Astrocyte (in vitro differentiated cells and primary cell): ENCODE results near the gene ARSI. TPM values are rescaled to one million over a fixed set of nuclear protein-coding genes. Genes with fewer than 3 reads are reported as not detected.

Source experiments
- DNase-seq: peaks from one replicate; pipeline ENCODE4 v3.0.0-alpha.2; 2010; ENCODE audit warnings: low read depth
- FAIRE-seq: peaks from 2 replicates; lab custom pipeline; 2011; peaks lifted over from hg19 to GRCh38; lab: Jason Lieb, UNC
- H2AFZ ChIP-seq: 2 replicates; pipeline ENCODE4 v1.6.0; 2012; ENCODE audit warnings: low read depth, low read length, inconsistent platforms
- H3K27ac ChIP-seq: 2 replicates; pipeline ENCODE4 v1.5.1; 2011; ENCODE audit warnings: low read depth, low read length, inconsistent platforms
- H3K27me3 ChIP-seq: 2 replicates; pipeline ENCODE4 v1.6.0; 2011; ENCODE audit warnings: low read length, inconsistent platforms; ENCODE audit not compliant: insufficient read depth
- H3K36me3 ChIP-seq: 2 replicates; pipeline ENCODE4 v1.5.1; 2011; ENCODE audit warnings: low read length, inconsistent platforms; ENCODE audit not compliant: insufficient read depth
- H3K4me1 ChIP-seq: 2 replicates; pipeline ENCODE4 v1.5.1; 2011; ENCODE audit warnings: low read length, inconsistent platforms; ENCODE audit not compliant: insufficient read depth
- H3K4me2 ChIP-seq: 2 replicates; pipeline ENCODE4 v1.6.0; 2012; ENCODE audit warnings: low read length, inconsistent platforms
- H3K4me3 ChIP-seq: 2 replicates; pipeline ENCODE4 v1.5.1; 2011; ENCODE audit warnings: low read depth, mild to moderate bottlenecking, low read length, inconsistent platforms; ENCODE audit not compliant: insufficient read depth
- H3K79me2 ChIP-seq: 2 replicates; pipeline ENCODE4 v1.6.0; 2012; ENCODE audit warnings: mild to moderate bottlenecking, low read length, inconsistent platforms; ENCODE audit not compliant: insufficient read depth
- H3K9ac ChIP-seq: 2 replicates; pipeline ENCODE4 v1.6.0; 2012; ENCODE audit warnings: mild to moderate bottlenecking, low read length, inconsistent platforms
- H3K9me3 ChIP-seq: 2 replicates; pipeline ENCODE4 v1.5.1; 2012; ENCODE audit warnings: low read depth, mild to moderate bottlenecking, low read length, inconsistent platforms; ENCODE audit not compliant: insufficient read depth
- H4K20me1 ChIP-seq: 2 replicates; pipeline ENCODE4 v1.6.0; 2012; ENCODE audit warnings: low read length, inconsistent platforms; ENCODE audit not compliant: insufficient read depth
- H3K27ac Mint-ChIP-seq: one replicate; pipeline ENCODE4 v1.8.0; 2021; ENCODE audit warnings: mild to moderate bottlenecking, mixed read lengths; ENCODE audit not compliant: unreplicated experiment
- H3K27me3 Mint-ChIP-seq: one replicate; pipeline ENCODE4 v1.8.0; 2021; ENCODE audit warnings: low read depth, mixed read lengths; ENCODE audit not compliant: unreplicated experiment
- H3K36me3 Mint-ChIP-seq: one replicate; pipeline ENCODE4 v1.8.0; 2021; ENCODE audit warnings: low read depth, mixed read lengths; ENCODE audit not compliant: unreplicated experiment
- H3K4me1 Mint-ChIP-seq: one replicate; pipeline ENCODE4 v1.8.0; 2021; ENCODE audit warnings: low read depth, mixed read lengths; ENCODE audit not compliant: unreplicated experiment
- H3K4me3 Mint-ChIP-seq: one replicate; pipeline ENCODE4 v1.8.0; 2021; ENCODE audit warnings: mild to moderate bottlenecking, moderate library complexity, mixed read lengths; ENCODE audit not compliant: unreplicated experiment
- H3K9me3 Mint-ChIP-seq: one replicate; pipeline ENCODE4 v1.8.0; 2021; ENCODE audit warnings: mild to moderate bottlenecking, mixed read lengths; ENCODE audit not compliant: unreplicated experiment
- EZH2 ChIP-seq: IDR thresholded peaks from 2 replicates; pipeline ENCODE4 v1.6.1; 2012; ENCODE audit warnings: mild to moderate bottlenecking, low read length, inconsistent platforms; ENCODE audit not compliant: insufficient read depth
- total RNA-seq: library from RNA; stranded (reverse); gene quantifications from 2 replicates; pipeline ENCODE4 v1.2.1, GENCODE V29; 2021
- TF ChIP-seq, protein P1 (sequence below): IDR thresholded peaks from 2 replicates; pipeline ENCODE4 v1.5.1; 2011; ENCODE audit warnings: low read depth, mild to moderate bottlenecking, inconsistent platforms, low read length, moderate library complexity; ENCODE audit not compliant: insufficient read depth

The ARSI gene
- total RNA-seq, 1 donor from 2014 or later = 23.0 TPM

DNA sequence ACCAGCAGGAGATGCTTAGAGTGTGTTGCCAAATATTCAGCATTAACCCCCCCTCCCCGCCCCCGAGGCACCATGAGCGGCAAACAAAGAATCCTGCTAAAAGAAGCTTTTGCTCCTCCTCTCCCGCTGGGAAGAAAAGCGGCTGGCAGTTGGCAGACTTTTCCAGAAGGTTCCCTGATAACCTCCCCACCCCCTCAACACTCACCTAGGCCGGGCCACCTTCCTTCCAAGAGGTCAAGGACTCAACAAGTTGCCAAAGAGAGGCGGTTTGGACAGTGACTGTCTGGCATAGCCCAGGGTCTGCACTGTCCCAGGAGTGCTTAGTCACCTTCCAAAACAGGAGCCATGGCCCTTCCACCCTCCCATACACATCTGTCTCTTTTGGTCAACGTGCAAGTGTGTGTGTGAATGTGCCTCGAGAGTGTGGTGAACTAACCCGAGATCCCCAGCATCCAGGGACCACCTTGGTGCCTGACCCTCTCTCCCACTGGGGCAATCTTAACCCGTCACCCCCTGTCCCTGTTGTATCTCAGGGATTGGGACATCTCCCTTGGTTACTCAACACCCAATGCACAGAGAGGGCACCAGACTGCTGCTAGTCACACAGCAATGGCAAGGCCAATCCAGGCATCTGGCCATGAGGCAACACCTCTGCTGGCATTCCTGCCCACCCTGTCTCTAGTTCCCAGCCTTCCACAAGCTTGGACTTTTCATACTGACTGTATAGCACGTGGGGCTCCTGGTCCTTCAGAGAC, 32.0 kb downstream of the ARSI start:
- Histone ChIP-seq H3K4me3 (no peak overlapping the region), H3K27ac (no peak overlapping the region), H3K27me3 (no peaks in the 10 kb centered on the region), H3K4me2 (no peak overlapping the region), H3K36me3 (no peaks in the 10 kb centered on the region), H3K4me1 (no peaks in the 10 kb centered on the region), H3K79me2 (no peaks in the 10 kb centered on the region), H3K9me3 (no peaks in the 10 kb centered on the region), H3K9ac (no peak overlapping the region), H2AFZ (no peak overlapping the region), H4K20me1 (no peaks in the 10 kb centered on the region)
- FAIRE-seq = no peak
- peaks cover 10% of the 10 kb centered on the region for H3K27me3 Mint-ChIP-seq
- H3K36me3 Mint-ChIP-seq = no peaks in the 10 kb centered on the region
- no peak overlapping the region for H3K27ac Mint-ChIP-seq
- H3K9me3 Mint-ChIP-seq = no peaks in the 10 kb centered on the region
- peaks cover 9% of the 10 kb centered on the region for H3K4me1 Mint-ChIP-seq
- no peak for TF ChIP-seq EZH2
- TF ChIP-seq, protein P1, sequence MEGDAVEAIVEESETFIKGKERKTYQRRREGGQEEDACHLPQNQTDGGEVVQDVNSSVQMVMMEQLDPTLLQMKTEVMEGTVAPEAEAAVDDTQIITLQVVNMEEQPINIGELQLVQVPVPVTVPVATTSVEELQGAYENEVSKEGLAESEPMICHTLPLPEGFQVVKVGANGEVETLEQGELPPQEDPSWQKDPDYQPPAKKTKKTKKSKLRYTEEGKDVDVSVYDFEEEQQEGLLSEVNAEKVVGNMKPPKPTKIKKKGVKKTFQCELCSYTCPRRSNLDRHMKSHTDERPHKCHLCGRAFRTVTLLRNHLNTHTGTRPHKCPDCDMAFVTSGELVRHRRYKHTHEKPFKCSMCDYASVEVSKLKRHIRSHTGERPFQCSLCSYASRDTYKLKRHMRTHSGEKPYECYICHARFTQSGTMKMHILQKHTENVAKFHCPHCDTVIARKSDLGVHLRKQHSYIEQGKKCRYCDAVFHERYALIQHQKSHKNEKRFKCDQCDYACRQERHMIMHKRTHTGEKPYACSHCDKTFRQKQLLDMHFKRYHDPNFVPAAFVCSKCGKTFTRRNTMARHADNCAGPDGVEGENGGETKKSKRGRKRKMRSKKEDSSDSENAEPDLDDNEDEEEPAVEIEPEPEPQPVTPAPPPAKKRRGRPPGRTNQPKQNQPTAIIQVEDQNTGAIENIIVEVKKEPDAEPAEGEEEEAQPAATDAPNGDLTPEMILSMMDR = no peak
- H3K4me3 Mint-ChIP-seq = no peak overlapping the region
- DNase-seq = no peak

DNA sequence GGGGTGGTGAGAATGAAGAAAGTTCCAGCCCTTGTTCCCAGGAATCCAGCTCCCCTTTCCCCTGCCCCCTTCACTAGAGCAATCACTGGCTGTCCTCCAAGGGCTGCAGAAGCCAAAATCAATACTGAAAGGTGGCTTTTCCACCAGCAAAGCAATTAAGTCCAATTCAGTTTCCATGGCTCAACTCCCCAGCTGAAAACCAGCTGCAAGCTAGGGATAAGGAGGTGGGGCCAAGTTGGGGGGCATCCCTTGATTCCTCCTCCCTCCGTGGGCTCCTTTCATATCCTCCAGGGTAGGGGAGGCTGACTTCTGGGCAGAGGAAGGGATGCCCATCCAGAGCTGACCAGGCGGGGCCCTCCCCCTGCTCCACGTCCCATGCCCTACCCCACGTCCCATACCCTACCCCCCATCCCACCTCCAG, 35.8 kb downstream of the ARSI start:
- Histone ChIP-seq H4K20me1 (no peaks in the 10 kb centered on the region), H3K4me3 (no peak overlapping the region), H3K36me3 (no peaks in the 10 kb centered on the region), H3K79me2 (no peaks in the 10 kb centered on the region), H3K9ac (no peak overlapping the region), H3K4me1 (peaks cover 18% of the 10 kb centered on the region), H3K27me3 (no peaks in the 10 kb centered on the region), H3K27ac (no peak overlapping the region), H3K4me2 (no peak overlapping the region), H2AFZ (no peak overlapping the region), H3K9me3 (no peaks in the 10 kb centered on the region)
- no peak overlapping the region for H3K4me3 Mint-ChIP-seq
- DNase-seq (no peak), FAIRE-seq (no peak)
- peaks cover 10% of the 10 kb centered on the region for H3K27me3 Mint-ChIP-seq
- TF ChIP-seq EZH2 = no peak
- TF ChIP-seq, protein P1 = no peak
- H3K4me1 Mint-ChIP-seq = peaks cover 25% of the 10 kb centered on the region
- H3K36me3 Mint-ChIP-seq = no peaks in the 10 kb centered on the region
- H3K27ac Mint-ChIP-seq = no peak overlapping the region
- no peaks in the 10 kb centered on the region for H3K9me3 Mint-ChIP-seq

DNA sequence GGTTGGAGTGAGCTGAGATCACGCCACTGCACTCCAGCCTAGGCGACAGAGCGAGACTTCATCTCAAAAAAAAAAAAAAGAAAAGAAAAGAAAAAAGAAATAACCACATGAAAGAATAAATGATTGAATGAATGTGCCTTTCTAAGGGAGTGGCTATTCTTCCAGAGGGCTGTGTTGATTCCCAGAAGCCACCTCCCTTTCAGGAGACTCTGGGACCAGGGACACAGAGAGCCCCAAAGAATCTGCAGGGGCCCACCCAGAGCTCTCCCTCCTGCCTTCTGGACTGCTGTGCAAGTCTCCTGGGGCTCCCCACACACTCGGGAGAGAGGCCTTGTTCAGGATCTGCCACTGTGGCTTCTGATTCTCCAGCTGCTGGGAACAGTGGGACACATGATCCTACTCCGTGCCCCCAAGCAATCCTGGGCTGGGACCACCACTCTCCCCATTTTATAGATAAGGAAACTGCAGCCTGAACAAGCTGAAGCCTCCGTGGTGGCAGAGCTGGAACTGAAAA, 36.8 kb downstream of the ARSI start:
- Mint-ChIP-seq H3K36me3 (no peaks in the 10 kb centered on the region), H3K4me1 (peaks cover 31% of the 10 kb centered on the region), H3K27ac (no peak overlapping the region), H3K4me3 (no peak overlapping the region), H3K27me3 (peaks cover 5% of the 10 kb centered on the region), H3K9me3 (no peaks in the 10 kb centered on the region)
- Histone ChIP-seq H3K27me3 (no peaks in the 10 kb centered on the region), H3K27ac (no peak overlapping the region), H3K9ac (no peak overlapping the region), H3K9me3 (no peaks in the 10 kb centered on the region), H3K4me2 (no peak overlapping the region), H4K20me1 (no peaks in the 10 kb centered on the region), H3K36me3 (no peaks in the 10 kb centered on the region), H3K4me1 (peaks cover 22% of the 10 kb centered on the region), H3K4me3 (no peak overlapping the region), H2AFZ (no peak overlapping the region), H3K79me2 (no peaks in the 10 kb centered on the region)
- DNase-seq (no peak), FAIRE-seq (no peak)
- no peak for TF ChIP-seq EZH2
- TF ChIP-seq, protein P1 = no peak
